OCI-LY1 (cell line): ENCODE results near the gene SHROOM2.

Source experiments
- H2AFZ ChIP-seq: fragments of 200-600 bp; sonication (generic), shearing (Covaris generic); 2 replicates; pipeline ENCODE4 v1.6.0; 2014; ENCODE audit warnings: antibody characterized with exemption, mild to moderate bottlenecking, low read length
- H3F3A ChIP-seq: fragments of 200-600 bp; sonication (generic), shearing (Covaris generic); 2 replicates; pipeline ENCODE4 v1.6.0; 2014; ENCODE audit warnings: mild to moderate bottlenecking, antibody characterized with exemption, low read length, moderate library complexity; ENCODE audit not compliant: insufficient read depth
- H3K27ac ChIP-seq: fragments of 200-600 bp; sonication (generic); 2 replicates; pipeline ENCODE4 v1.5.1; 2014; ENCODE audit warnings: low read length, mixed run types, mild to moderate bottlenecking, low read depth; ENCODE audit not compliant: poor library complexity, severe bottlenecking
- H3K27me3 ChIP-seq: fragments of 200-600 bp; sonication (generic); 2 replicates; pipeline ENCODE4 v1.6.0; 2014; ENCODE audit warnings: antibody characterized with exemption, mild to moderate bottlenecking, low read length, moderate library complexity; ENCODE audit not compliant: insufficient read depth
- H3K36me3 ChIP-seq: fragments of 200-600 bp; sonication (generic); 2 replicates; pipeline ENCODE4 v1.6.1; 2014; ENCODE audit warnings: mild to moderate bottlenecking, antibody characterized with exemption, low read length, moderate library complexity, mixed read lengths; ENCODE audit not compliant: insufficient read depth
- H3K4me1 ChIP-seq: fragments of 200-600 bp; sonication (generic); 2 replicates; pipeline ENCODE4 v1.5.1; 2014; ENCODE audit warnings: mild to moderate bottlenecking, low read length, moderate library complexity; ENCODE audit not compliant: insufficient read depth, severe bottlenecking
- H3K4me2 ChIP-seq: fragments of 200-600 bp; sonication (generic), shearing (Covaris generic); 2 replicates; pipeline ENCODE4 v1.6.1; 2014; ENCODE audit warnings: low read length
- H3K4me3 ChIP-seq: fragments of 200-600 bp; sonication (generic); 2 replicates; pipeline ENCODE4 v1.5.1; 2014; ENCODE audit warnings: low read length, low read depth, mild to moderate bottlenecking, mixed read lengths; ENCODE audit not compliant: poor library complexity, severe bottlenecking
- H3K79me2 ChIP-seq: fragments of 200-600 bp; shearing (Covaris generic); 2 replicates; pipeline ENCODE4 v1.6.1; 2016; ENCODE audit warnings: mixed run types, low read length, mixed read lengths; ENCODE audit not compliant: insufficient read depth
- H3K9ac ChIP-seq: fragments of 200-600 bp; sonication (generic), shearing (Covaris generic); 2 replicates; pipeline ENCODE4 v1.6.1; 2014; ENCODE audit warnings: mild to moderate bottlenecking, low read length, mixed read lengths
- H3K9me2 ChIP-seq: fragments of 200-600 bp; sonication (generic), shearing (Covaris generic); 2 replicates; pipeline ENCODE4 v1.6.1; 2014; ENCODE audit warnings: low read depth, mild to moderate bottlenecking, low read length, mixed read lengths
- H3K9me3 ChIP-seq: fragments of 200-600 bp; shearing (Covaris generic); 2 replicates; pipeline ENCODE4 v1.6.1; 2014; ENCODE audit warnings: low read length, mixed read lengths
- H4K20me1 ChIP-seq: fragments of 200-600 bp; sonication (generic), shearing (Covaris generic); 2 replicates; pipeline ENCODE4 v1.6.0; 2016; ENCODE audit warnings: mild to moderate bottlenecking, low read length; ENCODE audit not compliant: insufficient read depth
- CTCF ChIP-seq: fragments of 200-600 bp; sonication (generic), shearing (Covaris generic); IDR thresholded peaks from 2 replicates; pipeline ENCODE4 v1.5.1; 2017; ENCODE audit warnings: mild to moderate bottlenecking, antibody characterized with exemption, low read length, moderate library complexity, mixed read lengths
- EZH2 ChIP-seq: fragments of 200-600 bp; sonication (generic), shearing (Covaris generic); IDR thresholded peaks from 2 replicates; pipeline ENCODE4 v1.8.0; 2017; ENCODE audit warnings: borderline replicate concordance, mixed run types, mild to moderate bottlenecking, antibody characterized with exemption, low read length, moderate library complexity, mixed read lengths

SHROOM2 gene

DNA sequence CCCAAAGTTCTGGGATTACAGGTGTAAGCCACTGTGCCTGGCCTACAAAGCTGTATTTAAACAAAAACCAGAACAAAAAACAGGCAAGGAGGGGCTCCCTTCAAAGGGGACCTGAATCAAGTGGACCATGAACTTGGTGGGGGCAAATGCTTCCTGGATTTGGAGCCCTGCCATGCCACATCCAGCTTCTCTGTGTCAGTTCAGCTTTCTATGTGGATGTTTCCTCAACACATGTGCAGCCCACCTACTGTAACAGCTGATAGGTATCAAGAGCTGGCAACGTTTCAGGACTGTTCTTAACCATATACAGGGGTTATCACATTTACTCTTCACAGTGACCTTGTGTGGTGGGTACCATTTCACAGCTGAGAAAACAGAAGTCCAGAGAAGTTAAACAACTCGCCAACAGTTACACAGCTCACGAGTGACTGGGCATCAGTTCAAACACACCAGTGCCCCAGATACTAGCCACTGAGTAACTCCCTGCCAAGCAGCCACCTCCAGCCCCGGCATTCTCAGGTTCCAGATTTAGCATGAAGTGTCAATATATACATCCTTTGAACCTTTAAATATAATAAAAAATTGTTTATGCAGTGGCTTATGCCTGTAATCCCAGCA is 28.1 kb upstream of the SHROOM2 start:
- H3K4me2 ChIP-seq: no peak overlapping the region
- H3K27ac ChIP-seq: no peak overlapping the region
- H3F3A ChIP-seq: no peaks in the 10 kb centered on the region
- H3K36me3 ChIP-seq: no peaks in the 10 kb centered on the region
- no peaks in the 10 kb centered on the region for H3K9me2 ChIP-seq
- TF ChIP-seq EZH2: no peak
- no peak for TF ChIP-seq CTCF
- no peak overlapping the region for H2AFZ ChIP-seq
- no peaks in the 10 kb centered on the region for H3K27me3 ChIP-seq
- no peak overlapping the region for H3K4me3 ChIP-seq
- H4K20me1 ChIP-seq: no peaks in the 10 kb centered on the region
- no peaks in the 10 kb centered on the region for H3K79me2 ChIP-seq
- H3K9me3 ChIP-seq: no peaks in the 10 kb centered on the region
- H3K9ac ChIP-seq: no peak overlapping the region
- H3K4me1 ChIP-seq: no peaks in the 10 kb centered on the region

DNA sequence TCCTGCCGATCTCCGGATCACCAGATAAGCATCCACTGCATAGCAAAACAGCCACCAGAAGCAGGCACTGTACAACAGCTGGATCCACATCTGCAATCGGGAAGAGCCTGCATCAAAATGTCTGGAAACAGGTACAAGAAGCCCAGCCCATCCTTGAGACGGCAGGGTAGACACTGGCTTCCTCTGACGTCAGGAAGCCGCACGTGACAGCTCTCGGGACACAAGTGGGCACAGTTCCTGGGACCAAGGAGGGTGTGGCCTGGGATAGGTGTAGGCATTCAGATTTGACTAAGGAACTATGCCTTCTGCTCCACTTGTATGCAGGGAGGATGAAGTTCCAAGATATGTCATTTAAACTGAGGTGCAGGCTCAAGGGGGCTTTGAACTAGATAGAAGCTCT is 26.9 kb upstream of the SHROOM2 start:
- no peak for TF ChIP-seq CTCF
- H3K27me3 ChIP-seq: no peaks in the 10 kb centered on the region
- H3K4me3 ChIP-seq: no peak overlapping the region

DNA sequence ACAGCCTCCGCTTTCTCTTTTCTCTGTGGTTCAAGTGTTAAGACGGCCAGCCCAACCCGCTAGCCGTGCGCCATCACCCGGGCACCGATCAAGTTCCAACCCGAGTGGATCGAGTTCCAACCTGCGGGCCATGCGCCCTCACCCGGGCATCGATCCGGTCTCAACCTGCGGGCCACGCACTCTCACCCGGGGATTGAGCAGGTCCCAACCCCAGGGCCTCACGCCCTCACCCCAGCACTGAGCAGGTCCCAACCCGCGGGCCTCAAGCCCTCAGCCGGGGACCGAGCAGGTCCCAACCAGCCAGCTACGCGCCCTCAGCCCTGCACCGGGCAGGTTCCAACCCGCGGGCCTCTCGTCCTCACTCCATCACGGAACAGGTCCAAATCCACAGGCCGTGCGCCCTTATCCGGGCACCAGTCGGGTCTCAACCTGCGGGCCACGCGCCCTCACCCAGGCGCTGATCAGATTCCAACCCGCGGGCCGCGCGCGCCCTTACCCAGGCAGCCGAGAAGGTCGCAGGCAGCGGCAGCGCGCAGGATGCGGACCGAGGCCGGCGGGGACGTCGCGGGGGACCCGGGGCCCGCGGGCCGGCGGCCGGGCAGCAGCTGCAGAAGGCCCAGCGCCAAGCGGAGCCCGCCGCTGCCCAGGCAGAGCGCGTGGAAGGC is 21.0 kb upstream of the SHROOM2 start:
- Histone ChIP-seq H3K9me3 (no peaks in the 10 kb centered on the region), H3K9ac (no peak overlapping the region), H2AFZ (no peak overlapping the region), H3K79me2 (no peaks in the 10 kb centered on the region), H3K4me3 (no peak overlapping the region), H3K27ac (no peak overlapping the region), H3K27me3 (no peaks in the 10 kb centered on the region), H3K36me3 (no peaks in the 10 kb centered on the region), H3K4me2 (no peak overlapping the region), H4K20me1 (no peaks in the 10 kb centered on the region), H3F3A (no peaks in the 10 kb centered on the region), H3K4me1 (no peaks in the 10 kb centered on the region), H3K9me2 (no peaks in the 10 kb centered on the region)
- TF ChIP-seq EZH2 (no peak), CTCF (no peak)

More for the DNA sequence above, 26.9 kb upstream of the SHROOM2 start:
- Histone ChIP-seq H3K79me2 (no peaks in the 10 kb centered on the region), H3K27ac (no peak overlapping the region), H2AFZ (no peak overlapping the region), H3K4me2 (no peak overlapping the region), H3K9ac (no peak overlapping the region), H3K4me1 (no peaks in the 10 kb centered on the region), H3F3A (no peaks in the 10 kb centered on the region), H3K9me3 (no peaks in the 10 kb centered on the region), H3K9me2 (no peaks in the 10 kb centered on the region), H4K20me1 (no peaks in the 10 kb centered on the region), H3K36me3 (no peaks in the 10 kb centered on the region)
